Heart right ventricle (tissue), 16 donors: Measurements from ENCODE around the gene OR8D1. TPM values are rescaled to one million over a fixed set of nuclear protein-coding genes. Genes with fewer than 3 reads are reported as not detected.

Source experiments
- ATAC-seq, 8 donors: fragments of 200-7000 bp; cut with Tn5 transposase; one replicate each; pipeline ENCODE4 v1.9.1; 2020; ENCODE audit warnings: mild to moderate bottlenecking in 8 of 8, moderate library complexity in 8 of 8, moderate number of reproducible peaks in 1 of 8
- DNase-seq, 2 donors: peaks; one replicate each; pipeline ENCODE4 v3.0.0-alpha.2; 2020
- H3K27ac ChIP-seq, 10 donors: fragments of 200-600 bp; sonication (generic) in 2 of 10; one replicate each; pipeline versions ENCODE4 v1.5.0 to v1.8.0; 2020 to 2022; ENCODE audit warnings: mild to moderate bottlenecking in 3 of 10
- H3K27me3 ChIP-seq, 7 donors: fragments of 200-600 bp; one replicate each; pipeline ENCODE4 v1.8.0; 2021 to 2022; ENCODE audit warnings: mild to moderate bottlenecking in 2 of 7
- H3K36me3 ChIP-seq, 9 donors: fragments of 200-600 bp; sonication (generic) in 1 of 9; one replicate each; pipeline versions ENCODE4 v1.5.0 to v1.8.0; 2020 to 2022; ENCODE audit warnings: mild to moderate bottlenecking in 2 of 9
- H3K4me1 ChIP-seq, 9 donors: fragments of 200-600 bp; sonication (generic) in 1 of 9; one replicate each; pipeline versions ENCODE4 v1.5.0 to v1.8.0; 2020 to 2022; ENCODE audit warnings: mild to moderate bottlenecking in 4 of 9
- H3K4me3 ChIP-seq, 10 donors: fragments of 200-600 bp; sonication (generic) in 2 of 10; one replicate each; pipeline versions ENCODE4 v1.5.0 to v1.8.0; 2020 to 2022; ENCODE audit warnings: mild to moderate bottlenecking in 7 of 10, moderate library complexity in 2 of 10
- H3K9me3 ChIP-seq, 11 donors: fragments of 200-600 bp in 10 of 11; sonication (generic) in 2 of 11; one replicate each; pipeline versions ENCODE4 v1.5.0 to v1.8.0; 2013 to 2022; ENCODE audit warnings: mild to moderate bottlenecking in 2 of 11, control low read depth in 1 of 11, moderate library complexity in 1 of 11
- CTCF ChIP-seq, 9 donors: fragments of 200-600 bp; sonication (generic) in 2 of 9; IDR thresholded peaks; one replicate each; pipeline versions ENCODE4 v1.5.0 to v1.8.0; 2021 to 2022; ENCODE audit warnings: antibody characterized with exemption in 9 of 9, mild to moderate bottlenecking in 5 of 9, moderate library complexity in 1 of 9
- WGBS, 2 donors: extraction: QIAGEN DNeasy Blood & Tissue Kit; methylation state at CpG; one replicate each; pipeline ENCODE4 v1.1.7; 2013; ENCODE audit warnings: inconsistent platforms in 1 of 2; 5-methylcytosine and 5-hydroxymethylcytosine counted together
- intact Hi-C, 10 donors: fragments of 100-400 bp; cut with DNase I; formaldehyde crosslinking; loops; one replicate each; pipeline versions ENCODE4 v1.11.1 to v1.14.2; 2022
- polyA plus RNA-seq, 2 donors: library from polyadenylated mRNA; stranded (reverse); fragments of 200-250 nt; gene quantifications; one replicate each; pipeline ENCODE4 v1.2.3, GENCODE V29; 2013
- total RNA-seq, 10 donors: library from RNA; stranded (reverse); fragmentation: NEBNext Ultra II Directional in 3 of 10; extraction: Animal tissue kit (Norgen Biotek cat#: 25700) in 3 of 10; gene quantifications; one replicate each; pipeline versions ENCODE4 v1.2.1 to v1.2.4, GENCODE V29; 2021 to 2023
- donor health status: Arrhythmogenic right ventricular cardiomyopathy.
- donor health status: ischemic (EF 13 %, LVEDD 7.1; RV severe dilation, severe dysfunction).
- donor health status: healthy with polysubstance abuse.
- donor health status: DM: no; HTN: yes; CAD: no.
- donor health status: DM: no; HTN: no; CAD: no.
- donor health status: ischemic (EF 25% LVEDD 6.9; RV normal size, moderate dysfunction).
- donor health status: ischemic (EF 25% LVEDD 5.7; RV mildly dilated, moderate dysfunction).
- donor health status: healthy.
- donor health status: DM: yes; HTN: yes; CAD: no.
- donor health status: Ischemic cardiomyopathy.
- donor health status: ischemic (EF 35%, LVEDD 5.7; RV mildly dilated, moderate dysfunction).
- donor health status: nonischemic (EF 11% LVEDD 7.7; RV severe dilation, severe dysfunction).
- donor health status: DM: yes; HTN: yes; CAD: no.
- donor health status: PGD.
- donor health status: ischemic (EF 29% LVEDD 5.4; RV normal size, mild dysfunction).
- donor health status: nonischemic (EF 23%, LVEDD 6.1; RV moderate dilation, normal function).

Gene OR8D1
- total and polyA plus RNA-seq, 12 donors: not detected

- Histone ChIP-seq H3K4me3 (no peak overlapping the region), H3K4me1 (no peaks in the 10 kb centered on the region), H3K36me3 (no peaks in the 10 kb centered on the region), H3K9me3 (peaks cover 0 to 17% (median 0%) of the 10 kb centered on the region in 11 donors), H3K27me3 (no peaks in the 10 kb centered on the region), H3K27ac (no peak overlapping the region)
- no peak for ATAC-seq
- TF ChIP-seq CTCF (IDR thresholded peaks at IDR 0.05): no peak
- intact Hi-C loops: no loop called here
- DNase-seq: no peak
- WGBS, 2 donors: 62 to 72% methylated on average over 1 of the region's 1 CpG
Observed at GRCh38 chr11:124294687-124295086, 19.1 kb downstream of the OR8D1 start.

GRCh38 chr11:124285610-124286344 lies 28.0 kb downstream of the OR8D1 start:
- ATAC-seq (no peak), DNase-seq (no peak)
- WGBS, 2 donors: 56 to 63% methylated on average over 3 of the region's 3 CpGs
- intact Hi-C loops: no loop called here
- Histone ChIP-seq H3K36me3 (no peaks in the 10 kb centered on the region), H3K27ac (no peak overlapping the region), H3K27me3 (no peaks in the 10 kb centered on the region), H3K4me3 (no peak overlapping the region), H3K4me1 (no peaks in the 10 kb centered on the region), H3K9me3 (peaks cover 0 to 51% (median 3%) of the 10 kb centered on the region in 11 donors)
- no peak for TF ChIP-seq CTCF (IDR thresholded peaks at IDR 0.05)

GRCh38 chr11:124278261-124278660 lies 35.5 kb downstream of the OR8D1 start:
- no peak overlapping the region for H3K27ac ChIP-seq
- no peaks in the 10 kb centered on the region for H3K36me3 ChIP-seq
- no peak for TF ChIP-seq CTCF (IDR thresholded peaks at IDR 0.05)
- intact Hi-C loops: no loop called here
- no peak for DNase-seq
- no peak overlapping the region for H3K4me3 ChIP-seq
- H3K27me3 ChIP-seq: no peaks in the 10 kb centered on the region
- H3K9me3 ChIP-seq: peaks cover 0 to 24% (median 0%) of the 10 kb centered on the region in 11 donors
- no peaks in the 10 kb centered on the region for H3K4me1 ChIP-seq
- ATAC-seq: no peak
- WGBS, 2 donors: 58 to 92% methylated on average over 2 of the region's 2 CpGs

- no peaks in the 10 kb centered on the region for H3K27me3 ChIP-seq
- no peaks in the 10 kb centered on the region for H3K4me1 ChIP-seq
- no peak overlapping the region for H3K27ac ChIP-seq
- H3K36me3 ChIP-seq: no peaks in the 10 kb centered on the region
- H3K4me3 ChIP-seq: no peak overlapping the region
- H3K9me3 ChIP-seq: peaks cover 0 to 24% (median 0%) of the 10 kb centered on the region in 11 donors
- no peak for TF ChIP-seq CTCF (IDR thresholded peaks at IDR 0.05)
- DNase-seq (no peak), ATAC-seq (no peak)
- 65 to 76% methylated on average over 3 of the region's 3 CpGs for WGBS, 2 donors
- intact Hi-C loops: no loop called here
Observed at GRCh38 chr11:124277804-124278203, 35.9 kb downstream of the OR8D1 start.
